NT2/D1 (cell line): ENCODE results near the gene TOLLIP.

ENCODE experiments used
- YY1 ChIP-seq: IDR thresholded peaks from 2 replicates; pipeline ENCODE4 v1.6.1; 2011; ENCODE audit not compliant: insufficient read length, insufficient read depth
- ZNF274 ChIP-seq: IDR thresholded peaks from 2 replicates; pipeline ENCODE4 v1.6.1; 2011; ENCODE audit warnings: mild to moderate bottlenecking, low read depth, low read length

DNA sequence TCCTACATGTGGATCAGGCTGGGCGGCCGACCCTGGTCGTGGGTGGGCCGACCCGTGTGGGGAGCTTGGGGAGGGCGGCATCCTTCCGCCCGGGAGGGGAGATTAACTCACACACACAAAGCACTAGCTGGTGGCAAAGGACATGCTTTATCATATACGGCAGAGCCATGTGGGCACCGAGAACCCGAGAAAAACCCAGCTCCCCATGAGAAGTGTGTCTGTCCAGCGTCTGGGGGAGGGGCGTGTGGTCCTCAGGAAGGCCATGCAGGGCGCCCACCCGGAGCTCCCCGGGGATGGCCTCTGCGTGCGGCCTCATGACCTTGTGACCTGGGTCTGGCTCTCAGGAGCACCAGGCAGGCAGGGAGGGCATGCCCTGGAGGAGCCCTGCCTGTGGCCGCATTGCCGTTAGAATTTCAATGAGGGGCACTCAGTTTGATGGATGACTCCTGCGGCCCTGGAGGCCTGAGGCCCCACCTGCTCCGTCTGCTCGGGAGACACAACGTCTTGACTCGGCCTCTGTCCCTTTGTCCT lies 39.4 kb upstream of the TOLLIP start:
- TF ChIP-seq YY1 (no peak), ZNF274 (no peak)
